ENCODE measurements around the gene CDK7.
"Not testable (repeated sequence)": the region's sequence is repeated elsewhere in the genome, so short reads cannot be mapped to it uniquely, and the experiment has no call there.

The CDK7 gene

GRCh38 chr5:69238760-69239251 lies 4.1 kb downstream of the CDK7 start:
- DNase-seq = no peak

GRCh38 chr5:69242215-69242927 lies 7.7 kb downstream of the CDK7 start:
- DNase-seq = no peak

GRCh38 chr5:69245031-69245430 lies 10.3 kb downstream of the CDK7 start:
- DNase-seq = no peak

GRCh38 chr5:69248019-69248418 lies 13.3 kb downstream of the CDK7 start:
- no peak for DNase-seq

GRCh38 chr5:69250593-69250992 lies 15.9 kb downstream of the CDK7 start:
- no peak for DNase-seq

GRCh38 chr5:69252437-69252836 lies 17.8 kb downstream of the CDK7 start:
- no peak for DNase-seq

- not testable (repeated sequence) for DNase-seq
These were observed 21.3 kb downstream of the CDK7 start for GRCh38 chr5:69255940-69256339.

- DNase-seq = no peak
These were observed 22.9 kb downstream of the CDK7 start for GRCh38 chr5:69257577-69257976.

- no peak for DNase-seq
These were observed 26.3 kb downstream of the CDK7 start for GRCh38 chr5:69261034-69261433.

GRCh38 chr5:69265931-69266330 lies 31.2 kb downstream of the CDK7 start:
- peak in 1 of 2 experiments; percentile 21 for DNase-seq

GRCh38 chr5:69268899-69269298 lies 34.2 kb downstream of the CDK7 start:
- DNase-seq = no peak

- DNase-seq = no peak
These were observed 36.2 kb downstream of the CDK7 start for GRCh38 chr5:69270840-69271239.

- no peak for DNase-seq
These were observed 36.7 kb downstream of the CDK7 start for GRCh38 chr5:69271376-69271775.

- DNase-seq = no peak
These were observed 40.9 kb downstream of the CDK7 start for GRCh38 chr5:69275563-69275962.

GRCh38 chr5:69276422-69277174 lies 41.9 kb downstream of the CDK7 start:
- no peak for DNase-seq

GRCh38 chr5:69279517-69279916 lies 44.8 kb downstream of the CDK7 start:
- DNase-seq = no peak

GRCh38 chr5:69281114-69281513 lies 46.4 kb downstream of the CDK7 start:
- DNase-seq = no peak

GRCh38 chr5:69284203-69284602 lies 49.5 kb downstream of the CDK7 start:
- DNase-seq = no peak

- DNase-seq = no peak
These were observed 50.9 kb downstream of the CDK7 start for GRCh38 chr5:69285448-69286116.

- no peak for DNase-seq
These were observed 53.4 kb downstream of the CDK7 start for GRCh38 chr5:69288069-69288468.

GRCh38 chr5:69288688-69289087 lies 54.0 kb downstream of the CDK7 start:
- no peak for DNase-seq

- no peak for DNase-seq
These were observed 57.6 kb downstream of the CDK7 start for GRCh38 chr5:69292306-69292705.

GRCh38 chr5:69293882-69294281 lies 59.2 kb downstream of the CDK7 start:
- DNase-seq = peak; percentile 25 to 50

Measured in NCI-H526 (cell line).